T-helper 22 cell (primary cell): ENCODE measurements around the gene IFNL1.
"Not testable (repeated sequence)": the region's sequence is repeated elsewhere in the genome, so short reads cannot be mapped to it uniquely, and the experiment has no call there.

Experiments
- DNase-seq: peaks from one replicate; pipeline ENCODE4 v3.0.0-alpha.2; 2020; ENCODE audit warnings: low read depth

IFNL1 gene

GRCh38 chr19:39332293-39332692, 36.1 kb downstream of the IFNL1 start:
- no peak for DNase-seq

GRCh38 chr19:39332738-39333137, 36.5 kb downstream of the IFNL1 start:
- not testable (repeated sequence) for DNase-seq

- no peak for DNase-seq
Measured at GRCh38 chr19:39333507-39333906, 37.3 kb downstream of the IFNL1 start.

GRCh38 chr19:39334444-39334976, 38.3 kb downstream of the IFNL1 start:
- no peak for DNase-seq

GRCh38 chr19:39335168-39335548, 39.0 kb downstream of the IFNL1 start:
- no peak for DNase-seq

- DNase-seq = no peak
Measured at GRCh38 chr19:39336483-39336882, 40.3 kb downstream of the IFNL1 start.

- no peak for DNase-seq
Measured at GRCh38 chr19:39339674-39340073, 43.5 kb downstream of the IFNL1 start.

- DNase-seq = not testable (repeated sequence)
Measured at GRCh38 chr19:39340156-39340555, 43.9 kb downstream of the IFNL1 start.

GRCh38 chr19:39341129-39341718, 45.0 kb downstream of the IFNL1 start:
- DNase-seq = no peak

- DNase-seq = peak; percentile 99
Measured at GRCh38 chr19:39341719-39342604, 45.8 kb downstream of the IFNL1 start, which contains the start of gene SAMD4B. TSS of gene SAMD4B (plus strand) at chr19:39342421. CDS start at chr19:39356894, 14,473 bp downstream.

- no peak for DNase-seq
Measured at GRCh38 chr19:39342647-39343305, 46.6 kb downstream of the IFNL1 start.

- DNase-seq = no peak
Measured at GRCh38 chr19:39345956-39346355, 49.7 kb downstream of the IFNL1 start.

GRCh38 chr19:39347332-39348164, 51.3 kb downstream of the IFNL1 start:
- no peak for DNase-seq
